H1 (cell line): ENCODE results near the gene BCL2. TPM values are rescaled to one million over a fixed set of nuclear protein-coding genes. Genes with fewer than 3 reads are reported as not detected.

Experiments
- CTCF ChIA-PET: fragments of 300-600 bp; sonication (Branson Sonifier 250); formaldehyde crosslinking; loops from one replicate; lab custom pipeline; 2021; ENCODE audit not compliant: partially characterized antibody; lab: Charles Lee
- POLR2A ChIA-PET: fragments of 300-600 bp; sonication (Branson Sonifier 250); formaldehyde crosslinking; loops from one replicate; lab custom pipeline; 2021; ENCODE audit warnings: inconsistent platforms; ENCODE audit not compliant: partially characterized antibody; lab: Charles Lee
- DNase-seq, 2 experiments: peaks; one replicate each; pipeline versions ENCODE4 v3.0.0 to v3.0.0-alpha.2; 2010 to 2022; ENCODE audit warnings: low spot score in 2 of 2, low read depth in 1 of 2, mixed read lengths in 1 of 2
- FAIRE-seq: peaks from 2 replicates; lab custom pipeline; 2011; peaks lifted over from hg19 to GRCh38; lab: Jason Lieb, UNC
- H2AFZ ChIP-seq: 2 replicates; pipeline ENCODE4 v1.8.1; 2012; ENCODE audit warnings: low read length, inconsistent platforms
- H2AK5ac ChIP-seq: 2 replicates; pipeline ENCODE4 v1.6.1; 2013; ENCODE audit warnings: low read depth, low read length
- H2BK120ac ChIP-seq: replicated peaks from 2 replicates; pipeline ENCODE3; 2013; ENCODE audit warnings: low read depth, low read length, inconsistent platforms
- H2BK12ac ChIP-seq: 2 replicates; pipeline ENCODE4 v1.6.1; 2013; ENCODE audit warnings: low read depth, low read length
- H2BK15ac ChIP-seq: 2 replicates; pipeline ENCODE4 v1.6.1; 2013; ENCODE audit warnings: low read length
- H2BK20ac ChIP-seq: 2 replicates; pipeline ENCODE4 v1.6.1; 2013; ENCODE audit warnings: low read length
- H2BK5ac ChIP-seq: 2 replicates; pipeline ENCODE4 v1.6.1; 2013; ENCODE audit warnings: low read depth, low read length
- H3K14ac ChIP-seq: 2 replicates; pipeline ENCODE4 v1.6.1; 2013; ENCODE audit warnings: inconsistent platforms; ENCODE audit not compliant: insufficient read length
- H3K18ac ChIP-seq: 2 replicates; pipeline ENCODE4 v1.6.1; 2013; ENCODE audit warnings: low read length; ENCODE audit errors: extremely low read depth
- H3K23ac ChIP-seq: 2 replicates; pipeline ENCODE4 v1.6.1; 2013; ENCODE audit warnings: inconsistent platforms; ENCODE audit not compliant: insufficient read length
- H3K23me2 ChIP-seq: 2 replicates; pipeline ENCODE4 v1.6.1; 2013; ENCODE audit warnings: low read depth, low read length
- H3K27ac ChIP-seq: 2 replicates; pipeline ENCODE4 v1.6.1; 2011; ENCODE audit warnings: low read depth, low read length, inconsistent platforms
- H3K27me3 ChIP-seq, 4 experiments: replicated peaks in 1 of 4; 1 replicate in 1 of 4; 2 replicates in 3 of 4; pipeline versions ENCODE4 v1.6.1 to v1.8.1; 2011 to 2013; ENCODE audit warnings: low read length in 3 of 4, mild to moderate bottlenecking in 3 of 4, inconsistent platforms in 2 of 4, mixed read lengths in 2 of 4, moderate library complexity in 1 of 4; ENCODE audit not compliant: control insufficient read depth in 3 of 4, insufficient read depth in 3 of 4; ENCODE audit errors: extremely low read depth in 1 of 4
- H3K36me3 ChIP-seq, 4 experiments: 2 replicates each; pipeline versions ENCODE4 v1.6.1 to v1.8.1; 2011 to 2013; ENCODE audit warnings: mild to moderate bottlenecking in 4 of 4, low read length in 3 of 4, moderate library complexity in 2 of 4, control low read depth in 1 of 4, inconsistent platforms in 1 of 4; ENCODE audit not compliant: insufficient read depth in 4 of 4, control insufficient read depth in 2 of 4
- H3K4ac ChIP-seq: replicated peaks from 2 replicates; pipeline ENCODE3; 2013; ENCODE audit warnings: low read length, low read depth, mixed read lengths, inconsistent platforms; ENCODE audit not compliant: insufficient read length
- H3K4me1 ChIP-seq, 4 experiments: replicated peaks in 1 of 4; 1 replicate in 1 of 4; 2 replicates in 3 of 4; pipeline versions ENCODE4 v1.6.1 to v1.8.1; 2011 to 2013; ENCODE audit warnings: low read length in 3 of 4, inconsistent platforms in 2 of 4, mixed read lengths in 1 of 4; ENCODE audit not compliant: insufficient read depth in 4 of 4, control insufficient read depth in 3 of 4
- H3K4me2 ChIP-seq, 2 experiments: 2 replicates each; pipeline versions ENCODE4 v1.6.1 to v1.8.1; 2011 to 2013; ENCODE audit warnings: low read depth in 2 of 2, low read length in 2 of 2, control low read depth in 1 of 2, inconsistent platforms in 1 of 2, mild to moderate bottlenecking in 1 of 2; ENCODE audit not compliant: insufficient read depth in 1 of 2
- H3K4me3 ChIP-seq, 4 experiments: fragments of 200-600, 300-600 bp in 1 of 4; sonication (generic), shearing (Covaris generic), sonication (Bioruptor Twin) in 1 of 4; 2 replicates each; pipeline versions ENCODE4 v1.5.1 to v1.8.1; 2011 to 2016; ENCODE audit warnings: low read length in 4 of 4, low read depth in 3 of 4, control low read depth in 2 of 4, inconsistent platforms in 2 of 4, mild to moderate bottlenecking in 2 of 4, mixed read lengths in 1 of 4, moderate library complexity in 1 of 4; ENCODE audit not compliant: insufficient read depth in 2 of 4; ENCODE audit errors: extremely low read depth in 1 of 4
- H3K56ac ChIP-seq: replicated peaks from 2 replicates; pipeline ENCODE3; 2013; ENCODE audit warnings: low read depth, mild to moderate bottlenecking, mixed read lengths, low read length, inconsistent platforms; ENCODE audit not compliant: insufficient read length
- H3K79me1 ChIP-seq: 2 replicates; pipeline ENCODE4 v1.6.1; 2013; ENCODE audit warnings: low read depth, low read length, control low read depth
- H3K79me2 ChIP-seq, 2 experiments: 2 replicates each; pipeline versions ENCODE4 v1.6.1 to v1.8.1; 2012 to 2013; ENCODE audit warnings: low read length in 2 of 2, mild to moderate bottlenecking in 2 of 2, inconsistent platforms in 1 of 2; ENCODE audit not compliant: insufficient read depth in 2 of 2, control insufficient read depth in 1 of 2
- H3K9ac ChIP-seq, 4 experiments: replicated peaks in 1 of 4; 1 replicate in 1 of 4; 2 replicates in 3 of 4; pipeline versions ENCODE4 v1.6.1 to v1.8.1; 2011 to 2013; ENCODE audit warnings: low read depth in 3 of 4, low read length in 3 of 4, control low read depth in 2 of 4, mild to moderate bottlenecking in 2 of 4, moderate library complexity in 2 of 4, inconsistent platforms in 1 of 4; ENCODE audit errors: extremely low read depth in 1 of 4
- H3K9me3 ChIP-seq, 2 experiments: 2 replicates each; pipeline versions ENCODE4 v1.6.1 to v1.8.1; 2012 to 2013; ENCODE audit warnings: mild to moderate bottlenecking in 2 of 2, moderate library complexity in 2 of 2, control low read depth in 1 of 2, inconsistent platforms in 1 of 2, low read depth in 1 of 2, low read length in 1 of 2, mixed read lengths in 1 of 2; ENCODE audit not compliant: insufficient read depth in 2 of 2
- H4K20me1 ChIP-seq, 2 experiments: replicated peaks in 1 of 2; 2 replicates each; pipeline versions ENCODE3 to v1.8.1; 2011 to 2013; ENCODE audit warnings: inconsistent platforms in 2 of 2, low read length in 2 of 2, mild to moderate bottlenecking in 1 of 2; ENCODE audit not compliant: insufficient read depth in 2 of 2, control insufficient read depth in 1 of 2
- H4K5ac ChIP-seq: 2 replicates; pipeline ENCODE4 v1.6.1; 2013; ENCODE audit warnings: low read length, low read depth, mixed read lengths, inconsistent platforms; ENCODE audit not compliant: insufficient read length
- H4K8ac ChIP-seq: 2 replicates; pipeline ENCODE4 v1.8.0; 2013; ENCODE audit warnings: mild to moderate bottlenecking, moderate library complexity, low read length, inconsistent platforms; ENCODE audit not compliant: insufficient read depth; ENCODE audit errors: extremely low read depth
- H4K91ac ChIP-seq: replicated peaks from 2 replicates; pipeline ENCODE3; 2013; ENCODE audit warnings: low read length, mixed read lengths, inconsistent platforms; ENCODE audit not compliant: insufficient read length
- GABPA ChIP-seq: IDR thresholded peaks from 2 replicates; pipeline ENCODE4 v1.6.1; 2011; ENCODE audit warnings: mild to moderate bottlenecking, low read length, moderate library complexity, borderline replicate concordance; ENCODE audit not compliant: insufficient read depth
- NRF1 ChIP-seq: IDR thresholded peaks from 2 replicates; pipeline ENCODE4 v1.6.1; 2011; ENCODE audit warnings: mild to moderate bottlenecking, low read depth, low read length, improper control_type of control experiment
- PHF8 ChIP-seq: fragments of 200-600 bp; sonication (generic); conservative IDR thresholded peaks from 2 replicates; pipeline ENCODE4 v1.7.1; 2012; ENCODE audit warnings: low read depth, mild to moderate bottlenecking, inconsistent platforms, low read length, moderate library complexity
- RAD21 ChIP-seq, 2 experiments: IDR thresholded peaks in 1 of 2; conservative IDR thresholded peaks in 1 of 2; 2 replicates each; pipeline ENCODE4 v1.6.1; 2011; ENCODE audit warnings: low read depth in 2 of 2, low read length in 2 of 2, improper control_type of control experiment in 1 of 2, inconsistent platforms in 1 of 2, mild to moderate bottlenecking in 1 of 2, moderate library complexity in 1 of 2
- WGBS, 2 experiments: shearing (Covaris generic) in 1 of 2; methylation state at CpG; one replicate each; pipeline versions ENCODE4 v1.1.6 to v1.1.7; 2013 to 2015; ENCODE audit warnings: low lambda C conversion rate in 2 of 2, mixed read lengths in 2 of 2, inconsistent platforms in 1 of 2, low coverage in 1 of 2, missing lambda C conversion rate in 1 of 2; ENCODE audit not compliant: insufficient replicate concordance in 2 of 2, insufficient coverage in 1 of 2, insufficient read length in 1 of 2; ENCODE audit errors: extremely low coverage in 1 of 2, missing lambda C conversion rate in 1 of 2; 5-methylcytosine and 5-hydroxymethylcytosine counted together
- polyA plus RNA-seq, 7 experiments: library from polyadenylated mRNA; depleted of rRNA in 3 of 7; stranded (reverse) in 5 of 7; unstranded in 2 of 7; fragments of >200 nt in 5 of 7; fragments of 200-250 nt in 2 of 7; gene quantifications; 1 replicate in 5 of 7; 2 replicates in 1 of 7; 4 replicates in 1 of 7; pipeline versions ENCODE4 v1.2.1 to v1.2.3, GENCODE V29; 2011 to 2013; ENCODE audit warnings: missing spikeins in 2 of 7, mixed read lengths in 2 of 7
- total RNA-seq: library from RNA; stranded (reverse); fragmentation: NEBNext Ultra II Directional; extraction: Animal tissue kit (Norgen Biotek cat#: 25700); gene quantifications from 2 replicates; pipeline ENCODE4 v1.2.1, GENCODE V29; 2021
- TF ChIP-seq, protein P1 (sequence below), 3 experiments: IDR thresholded peaks; 1 replicate in 2 of 3; 2 replicates in 1 of 3; pipeline versions ENCODE4 v1.5.1 to v1.6.1; 2011; ENCODE audit warnings: low read length in 3 of 3, mild to moderate bottlenecking in 3 of 3, inconsistent platforms in 2 of 3, low read depth in 1 of 3, moderate library complexity in 1 of 3; ENCODE audit not compliant: insufficient read depth in 1 of 3; ENCODE audit errors: control extremely low read depth in 1 of 3

The BCL2 gene
- total and polyA plus RNA-seq, 2 of the 8 experiments (the other 6 are each of a cell fraction or from before 2014, with no cell fraction given), result 0.59 to 4.5 TPM

DNA sequence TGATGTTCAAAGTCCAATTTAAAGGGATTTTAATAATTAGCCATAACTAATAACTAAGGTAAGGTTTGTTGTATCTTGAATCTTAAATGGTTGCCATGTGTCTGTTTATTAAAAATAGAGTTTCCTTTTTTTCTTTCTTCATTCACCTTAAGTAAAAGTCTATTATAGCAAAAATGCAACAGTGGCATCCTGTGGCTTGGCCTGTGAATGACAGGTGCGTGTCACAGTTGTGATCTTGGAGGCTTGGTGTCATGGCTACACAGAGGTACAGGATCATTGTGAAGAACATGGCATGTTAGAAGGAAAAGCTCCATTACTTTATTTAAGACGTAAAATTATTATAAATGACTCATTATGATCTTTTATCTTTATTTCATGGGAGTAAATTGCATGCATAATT lies 246.1 kb downstream of the BCL2 start:
- peaks cover 0 to 3% (median 0%) of the 10 kb centered on the region in 4 experiments; a peak in 1 of 7 replicates for H3K4me1 ChIP-seq
- ChIA-PET POLR2A (no interaction called here), CTCF (interaction anchor here (0.6 to 1.6 kb wide), 5 partner anchors 16 to 250 kb away, joined by 3 to 6 read pairs (median 3); no protein-coding TSS in a partner anchor)
- H2BK12ac ChIP-seq, result no peak overlapping the region
- no peak overlapping the region for H2AFZ ChIP-seq
- H3K56ac ChIP-seq, result no peak overlapping the region
- no peaks in the 10 kb centered on the region for H3K79me1 ChIP-seq
- no peak overlapping the region for H4K5ac ChIP-seq
- H2BK5ac ChIP-seq, result no peak overlapping the region
- no peak overlapping the region for H4K91ac ChIP-seq
- no peaks in the 10 kb centered on the region for H3K9me3 ChIP-seq
- DNase-seq (no peak), FAIRE-seq (no peak)
- no peak overlapping the region for H3K23ac ChIP-seq
- TF ChIP-seq NRF1, result no peak
- TF ChIP-seq, protein P1, sequence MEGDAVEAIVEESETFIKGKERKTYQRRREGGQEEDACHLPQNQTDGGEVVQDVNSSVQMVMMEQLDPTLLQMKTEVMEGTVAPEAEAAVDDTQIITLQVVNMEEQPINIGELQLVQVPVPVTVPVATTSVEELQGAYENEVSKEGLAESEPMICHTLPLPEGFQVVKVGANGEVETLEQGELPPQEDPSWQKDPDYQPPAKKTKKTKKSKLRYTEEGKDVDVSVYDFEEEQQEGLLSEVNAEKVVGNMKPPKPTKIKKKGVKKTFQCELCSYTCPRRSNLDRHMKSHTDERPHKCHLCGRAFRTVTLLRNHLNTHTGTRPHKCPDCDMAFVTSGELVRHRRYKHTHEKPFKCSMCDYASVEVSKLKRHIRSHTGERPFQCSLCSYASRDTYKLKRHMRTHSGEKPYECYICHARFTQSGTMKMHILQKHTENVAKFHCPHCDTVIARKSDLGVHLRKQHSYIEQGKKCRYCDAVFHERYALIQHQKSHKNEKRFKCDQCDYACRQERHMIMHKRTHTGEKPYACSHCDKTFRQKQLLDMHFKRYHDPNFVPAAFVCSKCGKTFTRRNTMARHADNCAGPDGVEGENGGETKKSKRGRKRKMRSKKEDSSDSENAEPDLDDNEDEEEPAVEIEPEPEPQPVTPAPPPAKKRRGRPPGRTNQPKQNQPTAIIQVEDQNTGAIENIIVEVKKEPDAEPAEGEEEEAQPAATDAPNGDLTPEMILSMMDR (IDR thresholded peaks at IDR 0.05; ENCODE audit: control extremely low read depth in 1 of 3, insufficient read depth in 1 of 3, low read depth in 1 of 3, low read length in 3 of 3), result peak in 1 of 3 experiments; percentile 21; a peak in 1 of 4 replicates
- no peak for TF ChIP-seq GABPA
- peak; percentile 33 to 40 for TF ChIP-seq RAD21 (IDR thresholded peaks at IDR 0.05 in 1 of 2, conservative IDR thresholded peaks at IDR 0.05 in 1 of 2; ENCODE audit: low read depth in 2 of 2, low read length in 2 of 2)
- no peak for TF ChIP-seq PHF8
- no peak overlapping the region for H3K14ac ChIP-seq
- H3K79me2 ChIP-seq, result no peaks in the 10 kb centered on the region
- no peak overlapping the region for H3K4me3 ChIP-seq
- H3K27ac ChIP-seq, result no peak overlapping the region
- no peaks in the 10 kb centered on the region for H3K27me3 ChIP-seq
- no peak overlapping the region for H3K9ac ChIP-seq
- H2BK15ac ChIP-seq, result no peak overlapping the region
- no peak overlapping the region for H3K4ac ChIP-seq
- 0 out of 2 replicates have a peak, but pooled peaks cover 3% of the 10 kb centered on the region for H3K23me2 ChIP-seq
- H3K18ac ChIP-seq, result no peak overlapping the region
- no peak overlapping the region for H2AK5ac ChIP-seq
- no peak overlapping the region for H3K4me2 ChIP-seq
- no peaks in the 10 kb centered on the region for H3K36me3 ChIP-seq
- no peak overlapping the region for H2BK20ac ChIP-seq
- H4K20me1 ChIP-seq, result no peaks in the 10 kb centered on the region
- no peak overlapping the region for H4K8ac ChIP-seq
- H2BK120ac ChIP-seq, result no peak overlapping the region
- WGBS, 2 experiments, result 89% methylated on average over 2 of the region's 2 CpGs; no CpG with 5 or more reads in 1 of the 2 experiments
